ENCODE data around the gene UNC13B.
"Not testable (repeated sequence)": the region's sequence is repeated elsewhere in the genome, so short reads cannot be mapped to it uniquely, and the experiment has no call there.

The UNC13B gene

DNA sequence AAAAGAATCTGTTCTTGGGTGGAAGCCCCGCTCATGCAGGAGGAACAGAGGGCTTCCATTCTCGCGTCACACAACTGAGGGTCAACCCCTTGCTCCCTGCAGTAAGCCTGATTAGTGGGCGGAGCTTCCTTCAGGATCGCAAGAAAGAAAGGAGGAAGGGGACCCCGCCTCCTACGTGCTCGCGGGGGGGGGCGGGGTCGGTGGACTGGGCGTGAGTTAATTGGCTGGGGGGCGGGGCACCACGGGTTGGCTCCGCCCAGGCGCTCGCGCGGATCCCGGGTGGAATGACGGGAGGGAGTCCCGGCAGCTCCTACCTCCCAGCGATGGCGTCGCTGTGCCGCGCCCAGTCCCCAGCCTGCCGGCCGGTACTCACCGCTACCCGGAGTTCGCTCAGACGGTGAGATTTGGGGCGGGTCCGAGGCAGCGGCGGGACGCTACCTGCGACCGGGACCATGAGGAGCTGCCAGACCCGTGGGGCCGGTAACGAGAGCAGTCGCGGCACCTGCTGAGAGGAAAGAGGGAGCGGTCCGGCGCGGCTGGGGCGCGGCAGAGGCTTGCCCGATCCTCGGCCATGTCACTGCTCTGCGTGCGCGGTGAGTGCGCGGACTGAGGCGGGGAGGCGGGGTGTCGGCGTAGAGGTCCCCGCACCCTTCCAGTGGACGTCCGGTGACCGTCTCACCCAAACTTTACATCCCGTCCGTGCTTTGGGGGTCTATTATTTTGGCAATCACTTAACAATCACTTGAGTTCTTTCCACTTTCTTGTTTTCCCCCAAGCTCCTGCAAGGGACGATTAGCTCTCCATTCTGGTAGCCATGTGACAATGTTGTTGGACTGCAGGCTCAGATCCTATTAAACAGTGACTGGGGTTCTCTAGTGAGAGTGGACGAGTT lies at the start of gene UNC13B:
TSS of gene UNC13B (plus strand) at position 297 of the 892 bp plus-strand sequence. CDS start at position 572, 275 bp downstream.
- DNase-seq (ENCODE audit: low spot score): peak; percentile 99

DNA sequence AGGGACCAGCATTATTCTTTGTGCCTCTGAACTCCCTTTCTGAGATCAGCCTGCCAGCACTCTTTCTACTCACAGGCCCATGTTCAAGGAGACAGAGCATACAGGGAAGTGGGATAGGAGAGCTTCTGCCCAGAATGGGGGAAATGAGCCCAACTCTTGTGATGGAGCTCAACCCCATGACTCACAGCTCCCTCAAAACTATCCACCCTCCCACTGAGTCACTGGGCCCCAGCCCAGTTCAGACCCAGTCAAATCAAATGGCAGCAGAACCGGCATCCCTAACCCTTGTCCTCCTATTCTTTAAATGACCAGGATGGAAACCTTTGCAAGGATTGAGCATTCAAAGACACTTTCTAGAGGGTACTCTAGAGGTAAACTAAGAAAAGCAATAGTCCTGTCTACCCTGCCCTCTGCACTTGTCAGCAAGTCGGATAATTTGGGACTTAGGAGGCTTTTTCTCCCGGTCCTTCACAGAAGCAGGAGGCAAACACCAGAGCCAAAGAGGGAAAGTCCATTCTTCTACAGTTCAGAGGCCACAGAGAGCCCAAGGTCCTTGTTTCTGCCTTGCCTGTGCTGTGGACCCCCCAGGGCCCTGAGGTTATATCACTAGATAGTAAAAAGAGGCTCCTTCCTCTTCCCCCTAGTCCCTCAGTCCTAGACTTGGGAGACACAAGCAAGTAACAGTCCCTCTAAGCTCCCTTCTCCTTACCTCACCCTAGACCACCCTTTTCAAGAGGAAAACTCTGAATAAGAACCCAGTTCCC lies 49.4 kb upstream of the UNC13B start:
- DNase-seq (ENCODE audit: low spot score): peak; percentile 78

DNA sequence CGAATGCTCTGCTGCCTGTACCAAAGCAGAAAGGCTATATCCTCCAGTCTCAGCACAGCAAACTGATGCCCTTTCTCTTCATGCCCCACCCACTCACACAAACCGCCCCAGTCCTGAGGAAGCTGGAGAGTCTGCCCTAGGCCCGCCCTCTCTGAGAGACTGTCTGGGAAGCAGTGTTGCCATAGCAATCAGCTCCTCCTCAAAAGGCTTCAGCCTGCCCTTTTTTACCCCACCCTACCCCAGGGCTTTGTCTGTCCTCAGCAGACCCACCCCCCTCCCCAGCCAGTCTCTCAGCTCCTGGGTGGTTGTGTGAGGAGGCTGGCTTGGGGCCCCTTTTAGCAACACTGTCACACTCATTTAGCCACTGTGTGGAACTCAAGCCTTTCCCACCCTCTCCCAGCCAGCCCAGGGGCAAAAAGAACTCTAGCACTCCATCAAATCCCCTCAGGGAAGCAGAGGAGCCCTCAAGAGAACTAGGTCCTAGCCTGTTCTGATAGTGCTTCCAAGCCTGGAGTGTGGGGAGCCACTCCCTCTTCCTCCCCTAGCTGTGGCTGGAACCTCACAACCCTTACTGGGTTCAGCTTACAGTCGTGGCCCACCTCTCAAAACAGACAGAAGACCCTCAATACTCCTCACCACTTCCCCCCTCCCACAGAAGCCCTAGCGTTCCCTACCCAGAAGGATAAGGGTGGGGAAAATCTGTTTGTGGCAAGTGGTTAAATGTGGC lies 47.5 kb upstream of the UNC13B start:
- peak; percentile 85 for DNase-seq (ENCODE audit: low spot score)

- no peak for DNase-seq (ENCODE audit: low spot score)
Observed at GRCh38 chr9:35114840-35115628, 46.8 kb upstream of the UNC13B start.

GRCh38 chr9:35115680-35116538 lies 45.9 kb upstream of the UNC13B start, which contains the start of gene ATOSB:
ATOSB (minus strand) TSS chr9:35115862; CDS start chr9:35108274, 7,588 bp downstream.
- DNase-seq (ENCODE audit: low spot score): peak; percentile 90

DNA sequence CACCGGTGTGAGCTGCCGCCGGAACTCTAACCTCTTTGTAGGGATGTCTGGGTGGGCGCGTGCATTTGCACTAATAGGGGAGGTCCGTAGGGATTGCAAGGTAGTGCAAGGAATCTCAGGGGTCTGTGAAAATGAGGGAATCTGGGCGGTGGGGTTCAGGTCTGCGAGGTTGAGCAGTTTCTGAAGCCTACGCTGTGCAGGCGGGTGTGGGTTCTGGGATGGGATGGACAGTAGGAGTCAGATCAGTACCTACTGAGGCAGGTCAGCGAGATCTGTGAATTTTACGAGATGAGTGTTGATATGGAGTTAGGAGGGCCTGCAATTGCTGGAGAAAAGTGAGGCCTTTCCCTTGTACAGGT lies 45.3 kb upstream of the UNC13B start:
- DNase-seq (ENCODE audit: low spot score): no peak

DNA sequence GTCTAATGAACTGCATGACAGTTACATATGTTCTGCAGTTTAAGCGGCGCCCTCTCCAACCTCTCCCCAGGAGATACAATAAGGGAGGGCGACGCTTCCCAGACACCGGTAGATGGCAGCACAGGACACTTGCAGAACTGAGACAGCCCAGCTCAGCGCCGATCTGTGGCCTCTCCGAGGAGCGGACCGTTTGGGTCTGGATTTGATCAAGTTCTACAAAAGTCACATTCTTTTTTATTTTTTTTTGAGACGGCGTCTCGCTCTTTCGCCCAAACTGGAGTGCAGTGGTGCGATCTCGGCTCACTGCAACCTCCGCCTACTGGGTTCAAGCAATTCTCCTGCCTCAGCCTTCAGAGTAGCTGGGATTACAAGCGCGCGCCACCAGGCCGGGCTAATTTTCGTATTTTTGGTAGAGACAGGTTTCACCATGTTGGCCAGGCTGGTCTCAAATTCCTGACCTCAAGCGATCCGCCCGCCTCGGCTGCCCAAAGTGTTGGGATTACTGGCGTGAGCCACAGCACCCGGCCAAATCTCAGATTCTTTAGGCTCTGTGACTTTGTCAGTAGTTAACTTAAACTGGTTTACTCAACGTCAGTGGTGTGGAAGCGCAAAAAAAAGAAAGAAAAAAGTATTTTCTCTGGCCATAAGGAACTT lies 44.8 kb upstream of the UNC13B start:
- peak; percentile 86 for DNase-seq (ENCODE audit: low spot score)

DNA sequence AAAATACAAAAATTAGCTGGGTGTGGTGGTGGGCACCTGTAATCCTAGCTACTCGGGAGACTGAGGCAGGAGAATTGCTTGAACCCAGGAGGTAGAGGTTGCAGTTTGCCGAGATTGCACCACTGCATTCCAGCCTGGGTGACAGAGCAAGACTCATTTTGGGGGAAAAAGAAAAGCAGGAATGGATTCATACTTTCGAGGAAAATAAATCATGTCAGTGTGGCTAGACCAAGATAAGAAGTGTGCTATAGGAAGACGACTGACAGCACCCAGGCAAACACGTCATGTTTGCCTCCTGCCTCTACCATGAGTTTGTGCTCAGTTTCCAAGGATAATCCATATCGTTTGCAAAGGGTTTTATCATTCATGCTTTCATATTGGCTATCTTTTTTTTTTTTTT lies 26.9 kb upstream of the UNC13B start:
- no peak for DNase-seq (ENCODE audit: low spot score)

DNA sequence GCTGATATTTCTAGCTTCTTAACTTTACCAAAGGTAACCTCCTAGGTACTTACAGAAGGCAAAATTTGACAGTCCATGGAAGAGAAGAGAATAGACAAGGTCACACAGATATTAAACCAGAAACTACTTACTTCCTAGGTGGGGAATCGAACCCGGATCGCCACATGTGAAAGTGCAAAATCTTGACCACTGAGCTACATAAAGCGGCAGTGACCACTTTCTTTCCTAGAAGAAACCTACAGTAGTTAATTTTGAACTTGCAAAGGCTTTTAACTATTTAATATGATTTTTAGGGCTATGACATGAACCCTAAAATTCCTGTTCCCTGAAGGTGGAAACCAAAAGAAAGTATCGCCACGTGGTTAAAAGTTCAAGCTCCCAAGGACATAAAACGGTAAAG lies 25.8 kb upstream of the UNC13B start:
- DNase-seq (ENCODE audit: low spot score): no peak

DNA sequence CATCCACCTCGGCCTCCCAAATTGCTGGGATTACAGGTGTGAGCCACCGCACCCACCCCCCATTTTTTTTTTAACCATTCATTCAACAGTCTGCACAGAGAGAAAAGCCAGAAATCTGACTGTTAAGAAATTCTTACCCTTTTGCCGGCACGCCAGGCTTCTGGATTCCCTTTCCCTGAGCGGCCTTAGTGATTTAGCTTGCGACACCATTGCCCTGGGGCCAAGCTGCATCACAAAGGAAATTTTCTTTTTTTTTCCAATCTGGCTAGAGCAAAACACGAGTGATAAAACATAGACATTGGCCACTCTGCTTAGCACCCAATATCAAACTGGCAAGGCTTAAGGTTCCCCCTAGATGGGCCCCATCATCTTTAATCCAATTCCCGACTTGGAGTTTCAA lies 24.9 kb upstream of the UNC13B start:
- DNase-seq (ENCODE audit: low spot score): no peak

GRCh38 chr9:35140093-35140492 lies 21.7 kb upstream of the UNC13B start:
- no peak for DNase-seq (ENCODE audit: low spot score)

DNA sequence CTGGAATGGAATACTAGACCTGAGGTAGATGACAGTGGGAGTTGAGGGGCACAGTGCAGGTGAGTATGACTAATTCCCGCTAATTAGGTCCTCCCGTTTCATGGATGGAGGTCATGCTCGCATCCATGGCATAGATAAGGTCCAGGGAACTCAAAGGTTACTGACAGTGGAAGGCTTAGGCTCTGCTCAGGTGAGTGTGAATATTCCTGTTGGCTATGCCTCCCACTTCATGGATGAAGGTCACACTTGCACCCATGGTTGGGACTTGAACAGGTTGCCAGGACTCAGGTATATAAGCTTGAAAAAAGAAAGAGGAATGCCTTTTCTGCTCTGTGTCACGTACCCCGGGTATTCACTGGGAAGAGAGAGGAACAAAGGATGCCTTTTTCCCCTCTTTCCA lies 19.8 kb upstream of the UNC13B start:
- no peak for DNase-seq (ENCODE audit: low spot score)

GRCh38 chr9:35147941-35148563 lies 13.8 kb upstream of the UNC13B start:
- DNase-seq (ENCODE audit: low spot score): not testable (repeated sequence)

GRCh38 chr9:35152926-35153325 lies 8.9 kb upstream of the UNC13B start:
- no peak for DNase-seq (ENCODE audit: low spot score)

DNA sequence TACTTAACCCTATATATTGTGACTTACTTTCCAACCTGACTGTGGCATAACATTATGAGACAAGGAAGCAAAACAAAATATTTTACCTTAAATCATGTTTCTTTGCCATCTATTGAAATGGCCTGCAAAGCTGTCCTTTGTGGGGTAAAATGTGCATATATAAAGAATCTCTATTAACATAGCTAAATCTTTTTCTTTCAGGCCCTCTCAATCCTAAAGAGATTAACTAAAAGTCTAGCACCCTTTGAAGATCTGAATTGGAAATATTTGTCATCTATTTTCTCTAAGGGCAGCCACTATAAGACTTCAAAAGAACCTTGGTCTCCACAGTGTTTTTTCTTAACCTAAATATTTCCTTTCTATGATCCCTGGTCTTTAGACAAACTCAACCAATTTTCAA lies 5.0 kb upstream of the UNC13B start:
- DNase-seq (ENCODE audit: low spot score): no peak

GRCh38 chr9:35157836-35158235 lies 4.0 kb upstream of the UNC13B start:
- DNase-seq (ENCODE audit: low spot score): not testable (repeated sequence)

DNA sequence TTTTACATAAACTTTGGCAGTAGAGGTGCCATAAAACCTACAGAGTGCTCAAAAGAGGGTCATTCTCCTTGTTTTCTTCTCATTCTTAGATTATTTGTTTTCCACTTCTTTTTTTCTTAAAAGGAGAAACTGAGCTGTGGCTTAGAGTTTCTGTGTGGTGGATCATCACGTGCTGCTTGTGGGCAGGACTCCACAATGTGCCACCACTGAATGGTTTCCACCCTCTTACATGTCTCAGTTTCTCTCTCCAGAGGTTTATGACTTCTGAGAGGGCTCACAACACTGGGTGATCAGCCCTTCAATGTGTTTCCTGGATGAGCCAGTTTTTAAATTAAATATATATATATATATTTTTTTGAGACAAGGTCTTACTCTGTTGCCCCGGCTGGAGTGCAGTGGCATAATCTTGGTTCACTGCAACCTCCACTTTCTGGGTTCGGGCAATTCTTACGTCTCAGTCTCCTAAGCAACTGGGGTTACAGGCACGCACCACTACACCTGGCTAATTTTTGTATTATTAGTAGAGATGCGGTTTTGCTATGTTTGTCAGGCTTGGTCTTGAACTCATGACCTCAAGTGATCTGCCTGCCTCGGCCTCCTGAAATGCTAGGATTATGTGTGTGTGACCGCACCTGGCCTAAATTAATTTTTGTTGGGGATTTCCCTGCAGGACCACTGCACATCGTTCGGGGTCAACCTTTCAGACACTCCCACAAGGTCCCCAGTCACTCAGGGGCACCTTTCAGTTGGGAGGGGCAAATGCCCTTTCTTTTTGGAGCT lies 3.1 kb upstream of the UNC13B start:
- no peak for DNase-seq (ENCODE audit: low spot score)

- DNase-seq (ENCODE audit: low spot score): no peak
Observed at GRCh38 chr9:35162605-35163315, 951 bp downstream of the UNC13B start.

Data from AG08396 (cell line).